Astrocyte (in vitro differentiated cells and primary cell): ENCODE data around the gene SEC62. TPM values are rescaled to one million over a fixed set of nuclear protein-coding genes. Genes with fewer than 3 reads are reported as not detected.

Experiments
- DNase-seq: peaks from one replicate; pipeline ENCODE4 v3.0.0-alpha.2; 2010; ENCODE audit warnings: low read depth
- FAIRE-seq: peaks from 2 replicates; lab custom pipeline; 2011; peaks lifted over from hg19 to GRCh38; lab: Jason Lieb, UNC
- H2AFZ ChIP-seq: 2 replicates; pipeline ENCODE4 v1.6.0; 2012; ENCODE audit warnings: low read depth, low read length, inconsistent platforms
- H3K27ac ChIP-seq: 2 replicates; pipeline ENCODE4 v1.5.1; 2011; ENCODE audit warnings: low read depth, low read length, inconsistent platforms
- H3K27me3 ChIP-seq: 2 replicates; pipeline ENCODE4 v1.6.0; 2011; ENCODE audit warnings: low read length, inconsistent platforms; ENCODE audit not compliant: insufficient read depth
- H3K36me3 ChIP-seq: 2 replicates; pipeline ENCODE4 v1.5.1; 2011; ENCODE audit warnings: low read length, inconsistent platforms; ENCODE audit not compliant: insufficient read depth
- H3K4me1 ChIP-seq: 2 replicates; pipeline ENCODE4 v1.5.1; 2011; ENCODE audit warnings: low read length, inconsistent platforms; ENCODE audit not compliant: insufficient read depth
- H3K4me2 ChIP-seq: 2 replicates; pipeline ENCODE4 v1.6.0; 2012; ENCODE audit warnings: low read length, inconsistent platforms
- H3K4me3 ChIP-seq: 2 replicates; pipeline ENCODE4 v1.5.1; 2011; ENCODE audit warnings: low read depth, mild to moderate bottlenecking, low read length, inconsistent platforms; ENCODE audit not compliant: insufficient read depth
- H3K79me2 ChIP-seq: 2 replicates; pipeline ENCODE4 v1.6.0; 2012; ENCODE audit warnings: mild to moderate bottlenecking, low read length, inconsistent platforms; ENCODE audit not compliant: insufficient read depth
- H3K9ac ChIP-seq: 2 replicates; pipeline ENCODE4 v1.6.0; 2012; ENCODE audit warnings: mild to moderate bottlenecking, low read length, inconsistent platforms
- H3K9me3 ChIP-seq: 2 replicates; pipeline ENCODE4 v1.5.1; 2012; ENCODE audit warnings: low read depth, mild to moderate bottlenecking, low read length, inconsistent platforms; ENCODE audit not compliant: insufficient read depth
- H4K20me1 ChIP-seq: 2 replicates; pipeline ENCODE4 v1.6.0; 2012; ENCODE audit warnings: low read length, inconsistent platforms; ENCODE audit not compliant: insufficient read depth
- H3K27ac Mint-ChIP-seq: one replicate; pipeline ENCODE4 v1.8.0; 2021; ENCODE audit warnings: mild to moderate bottlenecking, mixed read lengths; ENCODE audit not compliant: unreplicated experiment
- H3K27me3 Mint-ChIP-seq: one replicate; pipeline ENCODE4 v1.8.0; 2021; ENCODE audit warnings: low read depth, mixed read lengths; ENCODE audit not compliant: unreplicated experiment
- H3K36me3 Mint-ChIP-seq: one replicate; pipeline ENCODE4 v1.8.0; 2021; ENCODE audit warnings: low read depth, mixed read lengths; ENCODE audit not compliant: unreplicated experiment
- H3K4me1 Mint-ChIP-seq: one replicate; pipeline ENCODE4 v1.8.0; 2021; ENCODE audit warnings: low read depth, mixed read lengths; ENCODE audit not compliant: unreplicated experiment
- H3K4me3 Mint-ChIP-seq: one replicate; pipeline ENCODE4 v1.8.0; 2021; ENCODE audit warnings: mild to moderate bottlenecking, moderate library complexity, mixed read lengths; ENCODE audit not compliant: unreplicated experiment
- H3K9me3 Mint-ChIP-seq: one replicate; pipeline ENCODE4 v1.8.0; 2021; ENCODE audit warnings: mild to moderate bottlenecking, mixed read lengths; ENCODE audit not compliant: unreplicated experiment
- EZH2 ChIP-seq: IDR thresholded peaks from 2 replicates; pipeline ENCODE4 v1.6.1; 2012; ENCODE audit warnings: mild to moderate bottlenecking, low read length, inconsistent platforms; ENCODE audit not compliant: insufficient read depth
- total RNA-seq: library from RNA; stranded (reverse); gene quantifications from 2 replicates; pipeline ENCODE4 v1.2.1, GENCODE V29; 2021
- TF ChIP-seq, protein P1 (sequence below): IDR thresholded peaks from 2 replicates; pipeline ENCODE4 v1.5.1; 2011; ENCODE audit warnings: low read depth, mild to moderate bottlenecking, inconsistent platforms, low read length, moderate library complexity; ENCODE audit not compliant: insufficient read depth

The SEC62 gene
- total RNA-seq, 1 donor from 2014 or later: 117 TPM

DNA sequence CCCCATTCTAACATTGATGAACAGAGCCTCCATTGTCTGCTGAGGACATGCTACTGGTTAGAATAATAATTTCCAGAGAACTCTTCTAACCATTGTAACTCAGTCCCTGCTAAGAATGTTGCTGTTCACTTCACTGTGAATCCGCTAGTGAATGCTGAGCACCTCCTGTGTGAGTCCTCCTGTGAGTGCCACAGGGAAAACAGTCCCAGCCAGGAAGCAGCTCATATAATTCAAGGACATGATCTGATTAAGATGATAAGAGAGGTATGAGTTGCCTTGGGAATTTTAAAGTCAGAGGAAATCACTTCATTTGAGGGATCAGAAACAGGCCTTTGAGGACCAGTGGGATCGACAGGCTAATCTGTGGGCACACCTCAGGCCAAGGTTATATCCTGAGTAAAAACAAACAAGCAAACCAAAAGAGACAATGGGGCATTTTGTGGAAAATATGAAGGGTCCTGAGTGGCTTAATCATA is 37.3 kb downstream of the SEC62 start:
- no peaks in the 10 kb centered on the region for H3K27me3 Mint-ChIP-seq
- no peak overlapping the region for H3K4me3 Mint-ChIP-seq

DNA sequence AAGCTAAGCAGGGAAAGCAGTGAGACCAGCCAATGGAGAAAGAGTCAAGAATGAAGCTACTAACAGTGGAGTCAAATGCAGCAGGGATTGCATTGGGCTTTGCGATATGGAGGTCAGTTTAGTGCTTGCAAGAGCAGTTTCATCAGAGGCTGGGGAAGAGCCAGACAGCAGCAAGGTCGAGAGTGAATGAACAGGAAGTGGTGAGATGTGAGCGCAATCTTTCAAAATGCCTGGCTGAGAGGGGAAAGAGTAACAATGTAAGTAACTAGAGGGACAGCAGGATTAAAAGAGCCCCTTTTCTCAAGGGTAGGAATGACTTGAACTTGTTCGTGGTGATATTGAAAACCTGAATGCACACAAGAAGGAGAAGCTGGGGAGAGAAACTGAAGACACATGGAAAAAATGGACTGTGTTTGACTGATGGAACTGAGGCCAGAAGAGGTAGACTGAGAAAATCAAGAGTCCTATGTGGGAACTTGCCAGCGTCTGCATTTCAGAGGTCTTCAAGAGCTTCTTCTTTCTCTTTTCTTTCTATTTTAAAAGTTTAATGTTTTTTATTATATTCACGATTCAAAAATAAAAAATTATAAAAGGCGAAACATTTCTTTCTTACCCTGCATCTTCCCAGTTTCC is 40.5 kb downstream of the SEC62 start:
- no peaks in the 10 kb centered on the region for H3K36me3 ChIP-seq
- no peaks in the 10 kb centered on the region for H4K20me1 ChIP-seq
- H3K27ac Mint-ChIP-seq: peak overlapping the region; percentile 49
- H3K9ac ChIP-seq: no peak overlapping the region
- no peaks in the 10 kb centered on the region for H3K27me3 ChIP-seq
- no peaks in the 10 kb centered on the region for H3K4me1 ChIP-seq
- H3K9me3 Mint-ChIP-seq: no peaks in the 10 kb centered on the region
- H2AFZ ChIP-seq: no peak overlapping the region
- H3K4me3 ChIP-seq: no peak overlapping the region
- H3K4me2 ChIP-seq: peak overlapping the region; percentile 6
- no peak for FAIRE-seq
- H3K9me3 ChIP-seq: no peaks in the 10 kb centered on the region
- H3K4me3 Mint-ChIP-seq: no peak overlapping the region
- no peak overlapping the region for H3K27ac ChIP-seq
- peak; percentile 64 for DNase-seq
- no peaks in the 10 kb centered on the region for H3K36me3 Mint-ChIP-seq
- no peaks in the 10 kb centered on the region for H3K79me2 ChIP-seq
- TF ChIP-seq, protein P1, sequence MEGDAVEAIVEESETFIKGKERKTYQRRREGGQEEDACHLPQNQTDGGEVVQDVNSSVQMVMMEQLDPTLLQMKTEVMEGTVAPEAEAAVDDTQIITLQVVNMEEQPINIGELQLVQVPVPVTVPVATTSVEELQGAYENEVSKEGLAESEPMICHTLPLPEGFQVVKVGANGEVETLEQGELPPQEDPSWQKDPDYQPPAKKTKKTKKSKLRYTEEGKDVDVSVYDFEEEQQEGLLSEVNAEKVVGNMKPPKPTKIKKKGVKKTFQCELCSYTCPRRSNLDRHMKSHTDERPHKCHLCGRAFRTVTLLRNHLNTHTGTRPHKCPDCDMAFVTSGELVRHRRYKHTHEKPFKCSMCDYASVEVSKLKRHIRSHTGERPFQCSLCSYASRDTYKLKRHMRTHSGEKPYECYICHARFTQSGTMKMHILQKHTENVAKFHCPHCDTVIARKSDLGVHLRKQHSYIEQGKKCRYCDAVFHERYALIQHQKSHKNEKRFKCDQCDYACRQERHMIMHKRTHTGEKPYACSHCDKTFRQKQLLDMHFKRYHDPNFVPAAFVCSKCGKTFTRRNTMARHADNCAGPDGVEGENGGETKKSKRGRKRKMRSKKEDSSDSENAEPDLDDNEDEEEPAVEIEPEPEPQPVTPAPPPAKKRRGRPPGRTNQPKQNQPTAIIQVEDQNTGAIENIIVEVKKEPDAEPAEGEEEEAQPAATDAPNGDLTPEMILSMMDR: no peak
- TF ChIP-seq EZH2: no peak
- H3K4me1 Mint-ChIP-seq: peaks cover 6% of the 10 kb centered on the region
- no peaks in the 10 kb centered on the region for H3K27me3 Mint-ChIP-seq

More for the DNA sequence above, 37.3 kb downstream of the SEC62 start:
- Histone ChIP-seq H3K27me3 (no peaks in the 10 kb centered on the region), H3K79me2 (no peaks in the 10 kb centered on the region), H3K9me3 (peaks cover 2% of the 10 kb centered on the region), H3K4me3 (no peak overlapping the region), H3K4me1 (no peaks in the 10 kb centered on the region), H3K4me2 (no peak overlapping the region), H3K27ac (no peak overlapping the region), H3K36me3 (no peaks in the 10 kb centered on the region), H3K9ac (no peak overlapping the region), H2AFZ (no peak overlapping the region), H4K20me1 (no peaks in the 10 kb centered on the region)
- H3K36me3 Mint-ChIP-seq: no peaks in the 10 kb centered on the region
- H3K4me1 Mint-ChIP-seq: peaks cover 8% of the 10 kb centered on the region
- no peak overlapping the region for H3K27ac Mint-ChIP-seq
- FAIRE-seq (no peak), DNase-seq (no peak)
- H3K9me3 Mint-ChIP-seq: no peaks in the 10 kb centered on the region
- TF ChIP-seq, protein P1: no peak
- TF ChIP-seq EZH2: no peak

DNA sequence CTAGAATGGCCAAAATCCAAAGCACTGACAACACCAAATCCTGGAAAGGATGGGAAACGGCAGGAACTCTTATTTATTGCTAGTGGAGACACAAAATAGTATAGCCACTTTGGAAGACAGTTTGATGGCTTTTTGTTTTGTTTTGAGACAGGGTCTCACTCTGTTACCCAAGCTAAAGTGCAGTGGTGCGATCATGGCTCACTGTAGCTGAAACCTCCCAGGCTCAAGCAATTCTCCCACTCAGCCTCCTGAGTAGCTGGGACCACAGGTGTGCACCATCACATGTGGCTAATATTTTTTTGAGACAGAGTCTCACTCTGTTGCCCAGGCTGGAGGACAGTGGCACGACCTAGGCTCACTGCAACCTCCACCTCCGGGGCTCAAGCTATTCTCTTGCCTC is 43.9 kb downstream of the SEC62 start:
- Histone ChIP-seq H3K9me3 (no peaks in the 10 kb centered on the region), H3K27ac (no peak overlapping the region), H3K27me3 (no peaks in the 10 kb centered on the region), H3K4me3 (no peak overlapping the region), H3K36me3 (no peaks in the 10 kb centered on the region), H3K4me2 (no peak overlapping the region), H3K4me1 (no peaks in the 10 kb centered on the region), H2AFZ (no peak overlapping the region), H3K9ac (no peak overlapping the region), H4K20me1 (no peaks in the 10 kb centered on the region), H3K79me2 (no peaks in the 10 kb centered on the region)
- FAIRE-seq: no peak
- no peak overlapping the region for H3K27ac Mint-ChIP-seq
- H3K27me3 Mint-ChIP-seq: no peaks in the 10 kb centered on the region
- H3K4me1 Mint-ChIP-seq: peaks cover 6% of the 10 kb centered on the region
- DNase-seq: no peak
- no peaks in the 10 kb centered on the region for H3K9me3 Mint-ChIP-seq
- no peak for TF ChIP-seq EZH2
- TF ChIP-seq, protein P1: no peak
- H3K36me3 Mint-ChIP-seq: no peaks in the 10 kb centered on the region
- no peak overlapping the region for H3K4me3 Mint-ChIP-seq
